Measurements from ENCODE around the gene BDKRB2.

BDKRB2 gene

DNA sequence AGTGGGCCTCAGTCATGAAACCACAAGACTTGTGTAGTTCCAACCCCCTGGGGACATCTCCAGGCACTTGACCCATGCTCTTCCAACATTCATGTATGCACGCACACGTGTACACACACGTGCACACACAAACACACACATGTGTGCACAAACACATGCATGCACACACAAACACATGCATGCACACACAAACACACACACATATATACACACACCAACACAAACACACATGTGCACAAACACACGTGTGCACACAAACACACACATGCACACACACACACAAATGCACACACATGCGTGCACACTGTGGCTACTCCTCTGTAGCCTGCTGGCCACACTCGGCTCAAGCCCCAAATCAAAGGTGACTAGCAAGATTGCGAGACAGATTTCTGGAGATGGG is 22.8 kb downstream of the BDKRB2 start:
- no peak overlapping the region for H3K27ac ChIP-seq
- TF ChIP-seq ZFX (IDR thresholded peaks at IDR 0.05; ENCODE audit: borderline replicate concordance), result no peak
- TF ChIP-seq CTCF (IDR thresholded peaks at IDR 0.05), result no peak

- TF ChIP-seq CTCF (IDR thresholded peaks at IDR 0.05) (no peak), ZFX (IDR thresholded peaks at IDR 0.05; ENCODE audit: borderline replicate concordance) (no peak)
- H3K27ac ChIP-seq, result no peak overlapping the region
These were observed 24.7 kb downstream of the BDKRB2 start for GRCh38 chr14:96229315-96229714.

DNA sequence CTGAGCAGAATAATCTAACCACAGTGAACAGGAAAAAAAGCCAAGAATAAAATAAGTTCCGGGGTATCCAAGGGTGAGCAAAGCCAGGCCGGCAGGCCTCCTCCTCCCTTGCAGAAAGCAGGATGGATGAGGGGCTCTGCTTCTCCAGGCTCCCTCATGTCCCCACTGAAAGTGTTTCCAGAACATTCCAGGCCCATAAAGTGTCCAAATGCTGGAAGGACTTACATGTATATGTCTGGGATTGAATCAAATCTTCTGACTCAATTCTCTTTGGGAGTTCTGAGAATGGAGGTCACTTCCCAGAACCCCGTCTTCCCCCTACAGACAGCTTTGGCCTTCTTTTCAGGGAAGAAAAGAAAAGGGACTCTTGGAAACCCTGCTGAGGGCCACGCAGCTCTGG is 26.4 kb downstream of the BDKRB2 start:
- TF ChIP-seq ZFX (IDR thresholded peaks at IDR 0.05; ENCODE audit: borderline replicate concordance) (no peak), CTCF (IDR thresholded peaks at IDR 0.05) (no peak)
- no peak overlapping the region for H3K27ac ChIP-seq

GRCh38 chr14:96231526-96232130 is 27.0 kb downstream of the BDKRB2 start:
- no peak for TF ChIP-seq ZFX (IDR thresholded peaks at IDR 0.05; ENCODE audit: borderline replicate concordance)
- no peak for TF ChIP-seq CTCF (IDR thresholded peaks at IDR 0.05)
- H3K27ac ChIP-seq, result no peak overlapping the region

GRCh38 chr14:96232506-96232905 is 27.9 kb downstream of the BDKRB2 start:
- TF ChIP-seq ZFX (IDR thresholded peaks at IDR 0.05; ENCODE audit: borderline replicate concordance) (no peak), CTCF (IDR thresholded peaks at IDR 0.05) (no peak)
- H3K27ac ChIP-seq, result no peak overlapping the region

- no peak overlapping the region for H3K27ac ChIP-seq
- no peak for TF ChIP-seq ZFX (IDR thresholded peaks at IDR 0.05; ENCODE audit: borderline replicate concordance)
These were observed 29.0 kb downstream of the BDKRB2 start for GRCh38 chr14:96233661-96234060.

GRCh38 chr14:96235426-96235825 is 30.8 kb downstream of the BDKRB2 start:
- TF ChIP-seq ZFX (IDR thresholded peaks at IDR 0.05; ENCODE audit: borderline replicate concordance) (no peak), CTCF (IDR thresholded peaks at IDR 0.05) (no peak)
- no peak overlapping the region for H3K27ac ChIP-seq

GRCh38 chr14:96237641-96238040 is 33.0 kb downstream of the BDKRB2 start:
- no peak for TF ChIP-seq ZFX (IDR thresholded peaks at IDR 0.05; ENCODE audit: borderline replicate concordance)
- TF ChIP-seq CTCF (IDR thresholded peaks at IDR 0.05), result no peak
- H3K27ac ChIP-seq, result no peak overlapping the region
